GM12878 (cell line): Measurements from ENCODE around the gene ATP7B. TPM values are rescaled to one million over a fixed set of nuclear protein-coding genes. Genes with fewer than 3 reads are reported as not detected.

ENCODE experiments used
- ATAC-seq: fragments of 200-7000 bp; cut with Tn5 transposase; 3 replicates; pipeline ENCODE4 v1.9.1; 2020; ENCODE audit warnings: mild to moderate bottlenecking, moderate library complexity
- BruUV-seq: library from RNA; stranded (reverse); fragments of 400-500 nt; replicated peaks from 2 replicates; lab custom pipeline; 2021; lab: Mats Ljungman, UMichigan
- CTCF ChIA-PET: fragments of 300-600 bp; sonication (Branson Sonifier 250); formaldehyde crosslinking; extraction: SDS; loops from one replicate; lab custom pipeline; 2021; ENCODE audit warnings: inconsistent platforms; lab: Yijun Ruan, JAX
- POLR2A ChIA-PET: fragments of 350-600 bp; formaldehyde crosslinking; extraction: SDS; loops from one replicate; lab custom pipeline; 2021; ENCODE audit warnings: inconsistent platforms; lab: Charles Lee
- RAD21 ChIA-PET: fragments of 300-600 bp; sonication (Branson Sonifier 250); formaldehyde crosslinking; loops from one replicate; lab custom pipeline; 2023; ENCODE audit warnings: antibody characterized with exemption; ENCODE audit not compliant: unreplicated experiment; lab: Charles Lee
- SMC1A ChIA-PET: fragments of 300-600 bp; sonication (Branson Sonifier 250); formaldehyde crosslinking; loops from one replicate; lab custom pipeline; 2023; ENCODE audit not compliant: unreplicated experiment, uncharacterized antibody; lab: Charles Lee
- DNase-seq: peaks from one replicate; pipeline ENCODE4 v3.0.0-alpha.2; 2011; ENCODE audit warnings: low read depth, low spot score
- FAIRE-seq: peaks from 3 replicates; lab custom pipeline; 2011; peaks lifted over from hg19 to GRCh38; lab: Jason Lieb, UNC
- H2AFZ ChIP-seq: 2 replicates; pipeline ENCODE4 v1.6.0; 2011; ENCODE audit warnings: low read depth, low read length, control low read depth; ENCODE audit not compliant: control insufficient read depth
- H3K27ac ChIP-seq: 2 replicates; pipeline ENCODE4 v1.5.1; 2011; ENCODE audit warnings: control low read depth; ENCODE audit not compliant: control insufficient read depth, insufficient read depth
- H3K27me3 ChIP-seq, 2 experiments: replicated peaks in 1 of 2; 2 replicates each; pipeline versions ENCODE4 v1.6.0 to v1.6.1; 2011; ENCODE audit warnings: low read length in 1 of 2; ENCODE audit not compliant: control insufficient read depth in 2 of 2, insufficient read depth in 2 of 2
- H3K36me3 ChIP-seq, 2 experiments: 2 replicates each; pipeline ENCODE4 v1.5.1; 2011; ENCODE audit warnings: low read length in 1 of 2; ENCODE audit not compliant: control insufficient read depth in 2 of 2, insufficient read depth in 2 of 2
- H3K4me1 ChIP-seq: 2 replicates; pipeline ENCODE4 v1.6.1; 2011; ENCODE audit warnings: mild to moderate bottlenecking, low read length, moderate library complexity, mixed read lengths; ENCODE audit not compliant: control insufficient read depth, insufficient read depth
- H3K4me2 ChIP-seq: 2 replicates; pipeline ENCODE4 v1.6.0; 2011; ENCODE audit warnings: control low read depth; ENCODE audit not compliant: control insufficient read depth, insufficient read depth
- H3K4me3 ChIP-seq: fragments of 200-600 bp; sonication (generic); 2 replicates; pipeline ENCODE4 v1.5.1; 2016
- H3K79me2 ChIP-seq: 2 replicates; pipeline ENCODE4 v1.6.0; 2011; ENCODE audit warnings: low read length; ENCODE audit not compliant: control insufficient read depth, insufficient read depth
- H3K9ac ChIP-seq: 2 replicates; pipeline ENCODE4 v1.8.0; 2011; ENCODE audit warnings: low read length, control low read depth, mixed read lengths; ENCODE audit not compliant: control insufficient read depth, insufficient read depth
- H3K9me3 ChIP-seq: replicated peaks from 3 replicates; pipeline ENCODE4 v1.5.1; 2011; ENCODE audit warnings: mild to moderate bottlenecking, low read length; ENCODE audit not compliant: control insufficient read depth, insufficient read depth
- H4K20me1 ChIP-seq: 2 replicates; pipeline ENCODE4 v1.6.0; 2011; ENCODE audit not compliant: control insufficient read depth, insufficient read depth
- CBX3 ChIP-seq: fragments of 200-600 bp; sonication (generic); IDR thresholded peaks from 2 replicates; pipeline ENCODE4 v1.6.1; 2016; ENCODE audit warnings: low read depth, borderline replicate concordance
- FOXM1 ChIP-seq: IDR thresholded peaks from 2 replicates; pipeline ENCODE4 v1.6.1; 2012; ENCODE audit warnings: low read depth, mild to moderate bottlenecking, inconsistent platforms, low read length, moderate library complexity
- MLLT1 ChIP-seq: fragments of 450-650 bp; IDR thresholded peaks from 2 replicates; pipeline ENCODE4 v1.6.1; 2016; ENCODE audit warnings: mild to moderate bottlenecking
- MYB ChIP-seq: fragments of 150-350 bp; IDR thresholded peaks from 2 replicates; pipeline ENCODE4 v1.6.1; 2014; ENCODE audit warnings: mild to moderate bottlenecking, low read depth, low read length, borderline replicate concordance
- PKNOX1 ChIP-seq: fragments of 450-650 bp; IDR thresholded peaks from 2 replicates; pipeline ENCODE4 v1.6.1; 2016; ENCODE audit warnings: mild to moderate bottlenecking
- ZNF207 ChIP-seq: fragments of 450-650 bp; IDR thresholded peaks from 2 replicates; pipeline ENCODE4 v1.6.1; 2014; ENCODE audit warnings: antibody characterized with exemption, mild to moderate bottlenecking, borderline replicate concordance
- WGBS: methylation state at CpG from one replicate; pipeline ENCODE4 v1.1.6; 2016; ENCODE audit warnings: low lambda C conversion rate; ENCODE audit not compliant: insufficient replicate concordance, insufficient coverage; ENCODE audit errors: missing lambda C conversion rate; 5-methylcytosine and 5-hydroxymethylcytosine counted together
- in situ Hi-C: fragments of 300-500 bp; cut with MboI; formaldehyde crosslinking; loops from 9 replicates; pipeline ENCODE4 v1.14.3; 2018; ENCODE audit warnings: mixed read lengths
- intact Hi-C: fragments of 100-400 bp; cut with micrococcal nuclease; formaldehyde crosslinking; loops from one replicate; pipeline ENCODE4 v1.14.2; 2022; ENCODE audit not compliant: unreplicated experiment
- polyA plus RNA-seq, 11 experiments: library from polyadenylated mRNA; depleted of rRNA in 4 of 11; unstranded in 6 of 11; stranded (reverse) in 5 of 11; fragments of >200 nt; fragmentation: Nextera tagmentation in 4 of 11; fragmentation: Illumina TruSeq in 1 of 11; extraction: Ambion mirVana in 4 of 11; extraction: Trizol in 1 of 11; gene quantifications; 1 replicate in 1 of 11; 2 replicates in 10 of 11; pipeline versions ENCODE4 v1.2.1 to v1.2.3, GENCODE V29; 2011 to 2016; ENCODE audit warnings: inconsistent platforms in 2 of 11, missing spikeins in 2 of 11, low read depth in 1 of 11
- total RNA-seq, 4 experiments: library from RNA; depleted of rRNA in 3 of 4; stranded (reverse); fragments of >200 nt in 3 of 4; fragmentation: Illumina TruSeq in 1 of 4; extraction: Trizol in 1 of 4; gene quantifications; 2 replicates each; pipeline versions ENCODE4 v1.2.1 to v1.2.3, GENCODE V29; 2013 to 2021

The ATP7B gene
- total and polyA plus RNA-seq, 10 of the 15 experiments (the other 5 are each of a cell fraction or from before 2014, with no cell fraction given), result under 0.01 to 1.1 (median 0.06) TPM; not detected in 2

GRCh38 chr13:51942189-51942588, 69.1 kb downstream of the ATP7B start:
- TF ChIP-seq PKNOX1 (no peak), CBX3 (no peak), ZNF207 (no peak), MLLT1 (no peak), FOXM1 (no peak), MYB (no peak)
- TF ChIP-seq, all 136 proteins: peak for 0
- ChIA-PET SMC1A (interaction anchor here (0.8 to 1.0 kb wide), 2 partner anchors 16 to 33 kb away, joined by 3 to 4 read pairs; no protein-coding TSS in a partner anchor), POLR2A (no interaction called here), RAD21 (interaction anchor here (0.8 kb wide), 1 partner anchor 15 kb away, joined by 3 read pairs; no protein-coding TSS in a partner anchor), CTCF (interaction anchor here (0.9 kb wide), 1 partner anchor 17 kb away, joined by 8 read pairs; no protein-coding TSS in a partner anchor)
- Histone ChIP-seq H3K79me2 (no peaks in the 10 kb centered on the region), H2AFZ (no peak overlapping the region), H3K9me3 (no peaks in the 10 kb centered on the region), H3K27me3 (no peaks in the 10 kb centered on the region; a peak in 2 of 4 replicates), H3K4me3 (no peak overlapping the region), H3K4me2 (no peak overlapping the region), H4K20me1 (peaks cover 3% of the 10 kb centered on the region; the same call in 1 of the 2 replicates), H3K4me1 (peaks cover 14% of the 10 kb centered on the region; the same call in 1 of the 2 replicates), H3K27ac (no peak overlapping the region), H3K36me3 (no peaks in the 10 kb centered on the region), H3K9ac (no peak overlapping the region)
- intact Hi-C loops (no loop called here), in situ Hi-C loops (no loop called here)
- FAIRE-seq (no peak), ATAC-seq (no peak), DNase-seq (no peak)
- WGBS, result 4% methylated on average over 9 of the region's 9 CpGs
- no TSS peak for BruUV-seq
